CD4-positive, alpha-beta T cell treated with Interleukin-6 for 4 hours (primary cell): ENCODE measurements around the gene MAB21L4.

Source experiments
- DNase-seq: peaks from one replicate; pipeline ENCODE4 v3.0.0-alpha.2; 2020; ENCODE audit warnings: mixed read lengths

Gene MAB21L4

DNA sequence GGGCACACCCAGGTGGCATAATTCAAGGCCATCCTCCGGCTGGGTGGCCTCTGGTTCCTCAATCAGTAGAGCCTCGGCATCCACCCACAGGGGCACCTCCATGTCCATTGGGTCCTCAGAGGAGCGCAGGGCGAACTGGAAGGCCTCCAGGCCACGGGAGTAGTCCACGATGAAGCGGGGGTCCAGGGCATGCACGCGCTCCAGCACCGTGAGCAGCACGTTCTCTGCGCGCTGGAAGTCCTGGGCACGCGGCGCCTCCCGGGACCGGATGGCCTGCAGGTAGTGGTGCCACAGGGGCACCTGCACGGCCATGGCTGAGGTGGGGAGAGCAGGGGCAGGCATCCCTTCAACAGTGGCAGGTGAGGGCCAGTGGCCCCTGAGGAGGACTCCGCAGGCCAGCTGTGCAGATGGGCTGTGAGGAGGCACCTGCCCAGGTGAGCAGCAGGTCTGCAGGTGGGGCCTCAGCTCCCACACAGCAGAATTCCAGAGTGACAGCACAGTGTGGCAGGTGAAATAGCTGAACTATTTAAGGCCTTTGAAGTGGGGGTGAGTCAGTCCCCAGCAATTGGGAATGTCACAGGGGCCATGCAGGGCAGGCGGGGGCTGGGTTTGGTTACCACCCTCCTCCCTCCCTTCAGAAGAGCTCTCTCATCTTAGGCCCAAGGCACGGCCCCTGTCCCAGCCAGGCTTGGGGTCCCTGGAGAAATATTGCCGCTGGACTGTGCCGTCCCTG, at the start of gene MAB21L4:
Gene MAB21L4 (minus strand): TSS at position 501 of the 733 bp plus-strand sequence. CDS start 159 bp downstream, at position 342.
- no peak for DNase-seq

DNA sequence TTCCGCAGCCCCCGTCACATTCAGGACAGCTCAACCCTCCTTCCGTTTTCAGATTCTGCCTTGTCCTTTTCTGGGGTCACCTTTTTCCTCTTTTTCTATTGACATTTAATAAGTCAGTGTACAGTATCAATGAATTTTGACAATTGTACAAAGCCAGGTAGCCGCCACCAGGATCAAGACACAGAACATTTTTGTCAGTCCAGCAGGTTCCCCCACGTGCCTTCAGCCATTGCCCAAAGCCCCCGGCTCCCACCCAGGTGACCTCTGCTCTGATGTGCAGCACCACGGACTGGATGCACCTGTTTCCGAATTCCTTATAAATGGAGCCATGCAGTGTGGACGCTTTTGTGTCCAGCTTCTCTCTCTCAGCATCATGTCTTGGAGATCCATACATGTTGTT, 40.1 kb upstream of the MAB21L4 start:
- DNase-seq, result no peak

DNA sequence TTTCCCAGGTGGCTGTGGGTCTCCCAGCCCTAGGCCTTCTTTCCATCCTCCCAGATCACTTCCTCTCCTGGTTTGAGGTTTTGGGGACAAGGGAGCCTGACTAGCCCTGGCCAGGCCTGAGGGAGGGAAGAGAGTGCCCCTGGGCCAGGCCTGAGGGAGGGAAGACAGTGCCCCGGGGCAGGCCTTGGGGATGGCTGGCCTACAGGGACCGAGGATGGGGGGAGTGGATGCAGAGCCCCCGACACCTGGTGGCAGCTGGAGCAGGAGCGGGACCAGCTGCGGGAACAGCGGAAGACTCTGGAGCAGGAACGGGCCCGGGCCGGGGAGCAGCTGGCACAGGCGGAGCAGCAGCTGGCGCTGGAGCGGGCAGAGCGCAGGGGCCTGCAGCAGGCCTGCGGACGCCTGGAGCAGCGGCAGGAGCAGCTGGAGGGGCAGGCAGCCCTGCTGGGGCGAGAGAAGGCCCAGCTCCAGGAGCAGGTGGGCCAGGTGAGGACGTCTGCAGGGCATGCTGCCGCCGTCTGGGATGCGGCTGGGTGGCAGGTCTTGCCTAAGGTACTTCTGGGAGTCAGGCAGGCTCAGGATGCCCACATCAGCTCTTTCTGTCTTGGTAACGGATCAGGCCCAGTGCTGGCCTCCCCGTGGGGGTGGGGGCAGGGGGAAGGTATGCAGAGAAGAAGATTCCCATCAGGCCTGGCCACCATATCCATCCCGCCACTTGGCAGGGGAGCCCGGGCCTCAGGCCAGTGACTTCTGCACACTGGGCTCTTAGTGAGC, 39.3 kb upstream of the MAB21L4 start:
- DNase-seq, result no peak

DNA sequence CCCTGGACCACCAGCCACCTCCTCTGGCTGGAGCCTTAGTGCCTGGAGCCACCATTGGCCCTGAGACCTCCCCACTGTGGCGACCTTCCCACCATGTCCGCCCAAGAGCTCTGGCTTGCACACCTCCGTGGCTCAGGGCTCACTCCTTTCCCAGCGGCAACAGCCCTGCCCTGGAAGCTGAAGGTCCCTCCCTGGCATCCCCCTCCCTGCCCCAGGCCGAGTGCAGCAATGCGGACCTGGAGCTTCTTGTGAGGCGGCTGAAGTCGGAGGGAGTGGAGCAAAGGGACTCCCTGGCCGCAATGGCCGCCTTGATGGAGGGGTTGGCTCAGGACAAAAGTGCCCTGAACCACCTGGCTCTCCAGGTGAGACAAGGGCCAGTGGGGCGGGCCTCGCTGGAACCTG, 38.7 kb upstream of the MAB21L4 start:
- no peak for DNase-seq

DNA sequence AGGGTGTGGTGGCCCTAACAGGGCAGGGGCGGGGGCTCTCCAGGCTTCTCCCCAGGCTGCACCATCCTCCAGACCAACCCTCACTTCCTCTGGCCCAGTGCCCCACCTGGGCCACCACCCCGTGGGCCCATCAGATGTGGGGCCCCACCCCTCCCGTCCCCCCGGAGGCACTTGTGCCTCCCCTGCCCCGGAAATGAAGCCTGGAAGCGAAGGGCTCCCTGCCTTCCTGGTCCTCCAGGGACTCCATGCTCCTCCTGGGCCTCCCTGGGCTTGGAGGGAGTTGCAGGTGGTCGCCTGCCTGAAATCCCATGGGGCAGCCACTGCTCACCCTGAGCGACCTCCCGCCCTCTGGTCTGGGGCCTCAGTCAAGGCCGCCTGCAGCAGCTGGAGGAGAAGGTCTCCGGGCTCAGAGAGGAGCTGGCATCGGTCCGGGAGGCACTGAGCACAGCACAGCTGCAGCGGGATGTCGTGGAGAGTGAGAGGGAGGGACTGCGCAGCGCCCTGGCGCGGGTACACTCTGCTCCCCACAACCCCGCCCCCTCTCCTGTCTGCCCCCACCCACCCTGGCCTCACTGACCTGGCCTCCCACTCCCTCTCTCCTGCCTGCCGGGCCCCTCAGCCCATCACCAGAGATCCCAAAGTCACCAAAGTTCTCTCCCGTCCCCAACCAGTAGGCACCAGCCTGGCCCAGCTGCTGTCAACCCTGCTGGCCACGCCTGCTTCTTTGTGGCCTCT, 38.2 kb upstream of the MAB21L4 start:
- DNase-seq, result no peak

DNA sequence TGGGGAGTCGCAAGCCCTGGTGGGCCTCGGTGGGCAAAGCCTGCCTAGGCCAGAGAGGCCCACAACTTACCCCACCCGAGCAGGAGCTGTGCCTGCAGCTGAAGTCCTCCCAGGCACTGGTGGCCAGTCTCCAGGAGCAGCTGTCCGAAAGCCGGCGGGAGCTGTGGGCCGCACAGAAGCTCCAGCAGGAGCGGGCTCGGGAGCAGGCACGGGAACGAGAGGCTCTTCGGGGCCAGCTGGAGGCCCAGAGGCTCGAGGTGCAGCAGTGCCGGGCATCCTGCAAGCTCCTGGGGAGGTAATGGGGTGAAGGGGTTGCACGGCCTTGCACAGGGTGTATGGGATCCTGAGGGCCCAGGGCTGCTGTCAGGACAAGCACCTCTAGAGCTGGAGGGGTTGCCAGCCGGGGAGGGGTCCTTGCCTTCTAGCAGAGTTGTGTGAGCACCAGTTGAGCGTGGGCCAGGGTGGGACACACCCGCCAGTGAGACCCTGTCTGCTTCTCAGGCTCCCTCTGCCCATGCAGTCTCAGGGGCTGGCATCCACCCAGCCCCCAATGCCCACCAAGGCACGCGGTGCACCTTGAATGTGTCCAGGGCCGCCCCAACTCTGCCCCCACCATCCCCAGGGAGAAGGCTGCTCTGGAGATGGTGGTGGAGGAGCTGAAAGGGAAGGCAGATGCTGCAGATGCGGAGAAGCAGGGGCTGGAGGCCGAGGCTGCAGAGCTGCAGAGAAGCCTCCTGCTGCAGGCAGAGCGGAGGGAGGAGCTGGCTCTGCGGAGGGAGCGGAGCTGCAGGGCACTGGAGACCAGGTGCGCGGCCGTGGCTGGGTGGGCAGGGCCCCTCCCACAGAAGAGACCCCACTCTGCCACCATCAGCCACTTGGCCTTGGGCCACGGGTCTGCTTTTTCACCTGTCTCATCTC, 37.4 kb upstream of the MAB21L4 start:
- DNase-seq, result no peak

DNA sequence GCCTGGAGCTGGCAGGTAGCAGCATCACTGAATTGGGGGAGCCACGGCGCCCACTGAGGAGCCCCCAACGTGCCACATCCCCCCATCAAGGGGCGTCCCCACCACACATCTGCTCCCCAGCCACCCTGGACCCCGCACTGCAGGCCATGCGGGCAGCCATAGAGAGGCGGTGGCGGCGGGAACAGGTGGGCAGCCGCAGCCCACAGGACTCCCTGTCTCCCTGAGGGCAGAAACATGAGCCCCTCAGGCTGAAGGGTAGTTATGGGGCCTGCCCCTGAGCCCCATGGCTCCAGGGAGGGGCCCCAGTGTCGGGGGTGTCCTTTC, 36.7 kb upstream of the MAB21L4 start:
- DNase-seq, result no peak

DNA sequence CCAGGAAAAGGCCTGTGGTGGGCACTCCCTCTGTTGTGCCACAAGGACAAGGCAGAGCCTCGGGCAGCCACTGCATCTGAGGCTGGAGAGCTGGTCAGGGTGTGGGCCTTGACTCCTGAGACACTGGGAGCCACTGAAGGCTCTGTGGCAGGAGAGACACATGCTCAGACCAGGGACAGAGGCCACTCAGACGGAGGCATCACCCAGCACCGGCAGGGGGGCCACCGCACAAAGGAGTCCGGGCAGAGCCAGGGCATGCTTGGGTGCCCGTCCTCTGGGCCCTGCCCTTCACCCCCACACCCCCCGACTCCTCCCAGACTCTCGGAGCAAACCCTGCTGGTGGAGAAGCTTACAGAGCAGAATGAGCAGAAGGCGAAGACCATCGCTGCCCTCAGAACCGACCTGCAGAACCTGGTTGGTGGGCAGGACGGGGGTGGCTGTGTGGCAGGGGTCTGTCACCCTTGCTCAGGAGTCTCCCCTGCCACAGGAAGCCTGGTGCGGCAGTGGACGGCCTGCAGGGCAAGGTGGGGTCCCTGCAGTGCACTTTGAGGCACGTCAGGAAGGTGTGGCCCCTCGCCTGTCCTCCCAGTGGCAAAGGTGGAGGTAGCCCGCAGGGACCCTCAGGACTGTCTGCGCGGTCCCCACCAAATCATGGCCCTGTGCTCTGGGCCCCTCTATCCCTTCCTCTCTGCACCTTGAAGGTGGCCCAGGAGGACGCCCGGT, 36.2 kb upstream of the MAB21L4 start:
- DNase-seq, result no peak

DNA sequence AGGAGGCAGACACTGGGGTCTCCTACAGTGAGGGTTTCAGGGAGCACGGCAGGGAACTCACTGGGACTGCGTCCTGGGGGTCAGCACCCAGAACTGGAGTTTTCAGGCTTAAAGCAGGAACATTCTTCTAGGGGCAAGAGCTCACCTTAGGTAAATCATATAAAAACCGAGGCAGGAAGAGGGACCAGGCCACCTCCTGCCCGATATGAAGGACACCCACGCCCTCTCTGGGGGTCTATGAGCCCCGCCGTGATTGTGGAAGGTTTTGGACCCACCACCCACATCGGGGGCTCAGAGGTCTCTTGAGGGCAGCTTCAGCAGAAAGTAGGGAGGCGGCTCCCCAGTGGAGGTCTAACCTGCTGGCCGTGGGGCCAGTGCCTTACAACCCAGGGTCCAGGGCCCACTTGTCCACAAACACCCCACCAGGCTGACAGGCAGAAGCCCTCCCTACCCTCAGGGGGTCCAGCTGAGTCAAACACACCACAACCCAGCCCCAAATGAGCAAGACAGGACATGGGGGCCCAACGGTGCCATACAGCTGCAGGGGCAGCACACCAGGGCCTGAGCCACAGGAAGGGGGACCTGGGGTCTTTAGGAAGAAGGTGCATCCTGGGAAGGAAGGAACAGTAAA, 35.5 kb upstream of the MAB21L4 start:
- no peak for DNase-seq

DNA sequence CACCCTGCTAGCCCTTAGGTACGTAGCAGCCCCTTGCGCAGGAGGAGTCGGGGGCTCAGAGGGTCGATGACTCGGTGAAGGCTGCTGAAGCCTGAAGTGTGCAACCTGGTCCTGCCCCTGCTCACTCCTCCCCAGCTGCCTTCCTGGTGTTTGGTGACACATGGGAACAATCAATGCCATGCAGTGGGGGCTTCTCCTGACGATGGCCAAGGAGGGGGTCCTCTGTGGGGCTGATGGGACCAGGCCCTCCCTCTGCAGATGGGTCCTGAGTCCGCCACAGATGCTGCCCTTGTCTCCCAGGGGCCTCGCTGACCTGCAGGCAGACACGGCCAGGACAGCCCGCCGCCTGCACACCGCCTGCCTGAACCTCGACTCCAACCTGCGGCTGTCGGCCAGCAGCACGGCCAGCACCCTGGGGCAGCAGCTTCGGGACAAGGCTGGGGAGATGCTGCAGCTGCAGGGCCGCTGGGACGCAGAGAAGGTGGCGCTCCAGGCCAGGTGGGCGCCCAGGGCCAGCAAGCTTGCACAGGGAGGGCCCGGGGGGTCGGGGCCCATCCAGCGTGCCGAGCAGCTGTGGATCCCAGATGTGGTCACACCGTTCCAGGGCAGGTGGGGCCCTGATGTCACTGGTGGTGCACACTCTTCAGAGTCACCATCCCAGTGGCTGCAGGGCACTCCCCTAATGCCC, 34.8 kb upstream of the MAB21L4 start:
- no peak for DNase-seq

DNA sequence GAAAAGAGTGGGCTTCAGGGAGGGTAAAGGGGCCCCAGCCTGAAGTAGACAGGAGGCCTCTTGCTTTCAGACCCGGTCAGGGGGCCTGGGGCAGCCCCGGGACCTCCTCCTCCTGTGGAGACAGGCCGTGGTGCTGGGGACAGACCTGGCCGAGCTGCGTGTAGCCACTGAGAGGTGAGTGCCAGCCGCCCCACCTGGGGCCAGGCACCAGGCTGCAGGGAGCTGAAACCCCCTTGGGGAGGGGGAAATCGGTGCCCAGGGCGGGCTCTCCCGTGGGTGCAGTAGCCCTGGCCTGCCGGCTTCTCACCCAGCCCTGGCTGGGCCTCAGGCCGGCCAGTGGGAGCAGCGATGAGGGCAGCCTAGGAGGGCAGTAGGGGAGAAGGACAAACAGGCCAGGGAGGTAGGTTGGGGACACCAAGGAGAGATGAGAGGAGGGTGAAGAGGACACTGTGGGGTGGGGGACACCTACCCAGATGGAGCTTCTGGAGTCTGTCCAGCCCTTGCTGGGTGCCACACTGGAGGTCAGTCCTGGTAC, 34.2 kb upstream of the MAB21L4 start:
- no peak for DNase-seq

DNA sequence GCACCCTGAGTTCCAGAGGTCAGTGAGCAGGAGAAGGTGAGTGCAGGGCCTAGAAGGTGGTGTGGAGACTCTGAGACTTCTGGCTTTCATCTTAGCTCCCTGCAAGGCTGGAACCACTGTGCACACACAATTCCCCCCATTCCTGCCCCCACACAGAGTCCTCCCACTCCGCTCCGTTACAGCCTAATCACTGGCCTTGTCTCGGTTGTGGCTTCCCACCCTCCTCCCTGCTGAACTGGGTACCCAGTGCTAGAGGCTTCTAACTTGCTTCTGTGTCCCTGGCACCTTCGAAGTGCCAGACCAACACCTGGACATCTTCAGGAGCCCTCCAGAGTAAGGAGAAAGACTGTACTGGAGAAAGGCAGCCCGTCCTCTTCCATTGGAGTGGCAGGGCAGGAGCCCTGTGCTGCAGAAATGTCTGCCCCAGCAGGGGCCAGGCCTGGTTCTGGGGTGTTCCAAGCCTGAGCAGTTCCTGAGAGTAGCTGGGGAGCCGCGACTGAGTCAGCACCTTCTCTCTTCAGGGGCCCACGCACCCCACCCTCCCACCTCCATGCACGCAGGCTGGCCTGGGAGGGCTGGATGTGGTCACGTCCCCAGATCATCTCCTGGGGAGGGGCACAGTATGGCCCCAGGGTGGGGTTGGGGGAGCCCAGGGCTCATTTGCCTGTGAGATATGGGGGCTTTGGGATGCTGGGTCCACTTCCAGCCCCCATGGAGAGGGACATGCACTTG, 33.6 kb upstream of the MAB21L4 start:
- no peak for DNase-seq

DNA sequence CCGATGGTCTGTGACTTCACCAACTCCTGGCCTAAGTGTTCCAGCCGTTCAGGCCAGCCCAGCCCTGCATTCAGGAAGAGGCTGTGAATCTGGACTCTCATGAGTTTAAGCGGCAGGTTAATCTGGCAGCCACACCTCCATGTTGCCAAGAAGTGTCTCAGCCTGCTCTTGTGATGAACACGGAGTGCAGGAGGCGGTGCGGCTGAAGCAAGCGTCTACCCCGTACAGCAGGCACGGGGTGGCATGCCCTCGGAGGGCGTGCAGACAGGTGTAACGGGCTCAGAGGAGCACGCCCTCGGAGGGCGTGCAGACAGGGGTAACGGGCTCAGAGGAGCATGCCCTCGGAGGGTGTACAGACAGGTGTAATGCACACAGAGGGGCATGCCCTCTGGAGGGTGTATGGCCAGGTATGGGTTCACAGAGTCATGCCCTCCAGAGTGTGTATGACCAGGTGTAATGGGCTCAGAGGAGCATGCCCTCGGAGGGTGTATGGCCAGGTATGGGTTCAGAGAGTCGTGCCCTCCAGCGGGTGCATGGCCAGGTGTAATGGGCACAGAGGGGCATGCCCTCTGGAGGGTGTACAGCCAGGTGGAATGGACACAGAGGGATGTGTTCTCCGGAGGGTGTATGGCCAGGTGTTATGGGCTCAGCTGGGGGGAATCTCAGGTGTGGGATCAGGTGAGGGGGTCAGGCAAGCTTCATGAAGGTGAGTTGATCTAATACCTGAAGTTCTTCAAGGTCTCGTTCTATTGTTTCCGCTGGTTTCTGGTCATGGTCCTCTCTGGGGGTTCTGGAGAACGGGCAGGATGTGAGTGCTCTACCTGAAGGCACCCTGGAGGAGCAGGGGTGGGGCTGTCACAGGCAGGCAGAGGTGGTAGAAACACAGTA, 32.8 kb upstream of the MAB21L4 start:
- DNase-seq, result no peak

DNA sequence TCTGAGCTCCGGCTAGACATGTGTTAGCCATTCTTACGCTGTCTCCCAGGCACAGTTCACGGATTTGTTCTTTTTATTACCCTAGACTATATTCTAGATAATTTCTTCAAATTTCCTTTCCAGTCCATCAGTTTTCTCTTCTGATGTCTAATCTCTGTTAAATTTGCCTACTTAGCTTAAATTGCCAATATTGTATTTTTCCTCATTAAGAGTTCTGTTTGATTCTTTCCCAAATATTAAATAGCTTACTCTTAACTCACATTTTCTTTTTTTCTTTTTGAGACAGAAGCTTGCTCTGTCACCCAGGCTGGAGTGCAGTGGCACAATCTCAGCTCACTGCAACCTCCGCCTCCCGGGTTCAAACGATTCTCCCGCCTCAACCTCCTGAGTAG, 31.4 kb upstream of the MAB21L4 start:
- DNase-seq, result no peak

DNA sequence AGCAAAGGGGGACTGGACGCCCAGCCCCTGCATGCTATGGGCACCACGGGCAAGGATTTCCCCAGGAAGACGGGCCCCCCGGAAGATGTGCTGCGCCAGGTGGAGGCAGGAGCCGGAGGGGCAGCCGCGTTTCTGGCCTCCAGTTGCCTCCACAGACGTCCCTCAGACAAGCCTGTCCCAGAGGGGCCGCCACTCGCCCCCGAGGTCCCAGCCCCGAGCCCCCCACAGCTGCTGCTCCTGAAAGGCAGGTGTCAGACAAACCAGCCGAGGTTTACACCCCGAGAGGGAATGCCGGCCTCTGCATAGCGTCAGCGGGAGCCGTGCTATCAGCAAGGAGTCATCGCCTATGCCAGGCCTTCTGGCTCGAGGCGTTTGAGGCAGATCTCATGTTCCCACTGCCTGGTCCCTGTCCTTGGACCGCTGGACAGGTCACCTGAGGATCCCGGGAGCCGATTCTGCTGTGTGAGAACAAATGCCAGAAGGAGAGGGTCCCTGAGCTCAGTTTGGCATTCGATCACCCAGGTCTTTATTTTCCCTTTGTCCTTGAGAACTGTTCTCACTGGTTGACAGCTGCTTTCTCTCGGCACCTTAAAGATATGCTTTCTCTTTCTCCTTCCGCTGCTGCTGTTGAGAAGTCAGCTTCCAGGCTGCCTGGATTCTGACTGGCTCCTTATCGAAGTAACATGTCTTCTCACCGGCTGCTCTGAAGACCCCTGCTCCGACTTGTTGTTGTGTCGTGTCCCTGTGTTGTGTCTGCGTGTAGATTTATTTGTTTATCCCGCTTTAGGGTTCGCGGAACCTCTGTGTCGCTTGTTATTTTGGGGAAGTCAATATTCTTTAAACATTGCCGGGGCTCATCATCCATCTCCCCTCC, 30.8 kb upstream of the MAB21L4 start:
- no peak for DNase-seq

DNA sequence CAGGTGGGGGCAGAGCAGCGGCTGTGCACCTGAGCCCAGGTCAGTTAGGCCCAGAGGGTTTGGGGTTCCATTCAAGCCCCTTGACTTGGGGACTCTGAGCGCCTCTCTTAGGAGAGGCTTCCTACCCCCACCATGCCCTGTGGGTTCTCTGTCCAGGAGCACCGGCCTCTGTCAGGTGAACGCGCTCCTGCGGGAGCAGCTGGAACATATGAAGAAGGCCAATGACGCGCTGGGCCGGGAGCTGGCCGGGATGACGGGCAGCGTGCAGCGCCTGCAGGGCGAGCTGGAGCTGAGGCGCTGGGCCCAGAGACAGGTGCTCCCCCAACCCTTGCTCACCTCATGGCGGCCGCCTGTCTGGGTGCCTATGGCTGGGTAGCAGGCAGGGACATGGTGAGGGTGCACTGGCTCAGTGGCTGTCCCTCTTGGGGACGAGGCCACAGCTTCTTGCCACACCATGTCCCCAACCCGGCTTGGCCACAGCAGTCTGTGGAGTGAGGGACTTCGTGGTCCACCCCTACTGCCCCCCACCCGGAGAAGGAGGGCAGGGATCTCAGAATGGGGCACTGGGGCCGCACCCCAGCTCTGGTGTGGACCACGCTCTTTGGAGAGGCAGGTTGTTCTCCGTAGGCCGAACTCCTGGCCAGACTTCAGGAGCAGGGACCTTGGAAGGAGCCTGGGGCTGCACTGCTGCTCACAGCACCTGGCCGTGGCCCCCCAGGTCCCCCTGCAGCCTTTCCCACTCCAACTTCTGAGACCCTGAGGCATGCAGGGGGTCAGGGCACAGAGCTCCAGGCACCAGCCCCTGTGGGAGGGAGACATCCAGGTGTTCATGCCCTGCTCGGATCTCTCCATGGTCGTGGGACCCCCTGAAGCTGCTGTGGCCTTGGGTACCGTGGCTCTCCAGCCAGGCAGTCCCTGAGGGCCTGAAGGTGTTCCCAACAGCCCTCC, 29.9 kb upstream of the MAB21L4 start:
- no peak for DNase-seq

DNA sequence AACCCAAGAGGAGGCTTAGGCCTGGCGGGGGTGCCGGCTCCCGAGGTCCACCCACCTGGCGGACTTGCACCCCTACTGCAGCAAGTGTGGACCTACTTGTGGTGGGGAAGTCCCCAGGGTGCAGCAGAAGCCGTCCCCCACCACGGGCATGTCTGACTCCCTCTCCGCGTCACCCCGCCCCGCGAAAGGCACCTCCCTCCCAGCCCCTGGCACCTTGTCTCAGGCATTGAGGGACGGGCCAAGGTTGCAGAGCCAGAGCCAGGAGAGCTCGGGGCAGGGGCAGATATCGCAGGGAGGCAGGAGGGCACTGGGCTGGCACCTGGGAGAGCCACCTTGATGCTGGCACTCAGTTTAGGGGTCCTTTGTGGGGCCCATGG, 29.2 kb upstream of the MAB21L4 start:
- DNase-seq, result no peak
